ENCODE results near the gene ZNF410.
"Not testable (repeated sequence)": the region's sequence is repeated elsewhere in the genome, so short reads cannot be mapped to it uniquely, and the experiment has no call there.

The ZNF410 gene

GRCh38 chr14:73896521-73896920, 9.9 kb downstream of the ZNF410 start:
- peaks cover 5% of the 10 kb centered on the region for H3K4me1 Mint-ChIP-seq
- no peaks in the 10 kb centered on the region for H3K27me3 Mint-ChIP-seq
- peaks cover 27% of the 10 kb centered on the region for H3K36me3 Mint-ChIP-seq
- peak overlapping the region; percentile 25 for H3K27ac Mint-ChIP-seq
- no peaks in the 10 kb centered on the region for H3K9me3 Mint-ChIP-seq
- no peak for ATAC-seq (ENCODE audit: low read depth)
- H3K4me3 Mint-ChIP-seq, result no peak overlapping the region
- no peak for DNase-seq (ENCODE audit: low spot score in 2 of 2)

DNA sequence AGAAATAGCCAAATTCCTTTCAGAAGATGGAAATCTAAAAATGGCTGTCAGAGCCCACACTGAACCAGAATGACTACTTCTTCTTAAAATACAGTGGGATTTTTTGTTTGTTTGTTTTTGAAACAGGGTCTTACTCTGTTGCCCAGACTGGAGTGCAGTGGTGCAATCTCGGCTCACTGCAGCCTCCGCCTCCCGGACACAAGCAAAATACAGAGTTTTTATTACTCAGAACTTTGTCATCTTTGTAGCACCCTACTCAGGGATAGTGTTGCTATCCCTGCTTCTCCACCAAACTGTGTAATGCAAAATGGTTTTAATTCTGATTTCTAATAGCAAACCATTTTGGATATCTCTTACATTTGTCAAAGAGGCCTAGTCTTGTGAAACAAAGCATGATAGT, 16.4 kb downstream of the ZNF410 start:
- Mint-ChIP-seq H3K4me3 (no peak overlapping the region), H3K27ac (no peak overlapping the region), H3K36me3 (peaks cover 27% of the 10 kb centered on the region), H3K4me1 (no peaks in the 10 kb centered on the region), H3K27me3 (no peaks in the 10 kb centered on the region), H3K9me3 (no peaks in the 10 kb centered on the region)
- ATAC-seq (ENCODE audit: low read depth) (no peak), DNase-seq (ENCODE audit: low spot score in 2 of 2) (no peak)

- no peaks in the 10 kb centered on the region for H3K4me1 Mint-ChIP-seq
- H3K36me3 Mint-ChIP-seq, result peaks cover 65% of the 10 kb centered on the region
- peaks cover 1% of the 10 kb centered on the region for H3K9me3 Mint-ChIP-seq
- no peak for ATAC-seq (ENCODE audit: low read depth)
- H3K27ac Mint-ChIP-seq, result no peak overlapping the region
- no peak for DNase-seq (ENCODE audit: low spot score in 2 of 2)
- H3K4me3 Mint-ChIP-seq, result no peak overlapping the region
- no peaks in the 10 kb centered on the region for H3K27me3 Mint-ChIP-seq
These were observed 23.0 kb downstream of the ZNF410 start for GRCh38 chr14:73909681-73910080.

GRCh38 chr14:73913256-73913655, 26.6 kb downstream of the ZNF410 start:
- Mint-ChIP-seq H3K9me3 (peaks cover 1% of the 10 kb centered on the region), H3K4me3 (no peak overlapping the region), H3K4me1 (no peaks in the 10 kb centered on the region), H3K27ac (no peak overlapping the region), H3K27me3 (no peaks in the 10 kb centered on the region), H3K36me3 (peaks cover 57% of the 10 kb centered on the region)
- no peak for DNase-seq (ENCODE audit: low spot score in 2 of 2)
- no peak for ATAC-seq (ENCODE audit: low read depth)

- no peak for ATAC-seq (ENCODE audit: low read depth)
- DNase-seq (ENCODE audit: low spot score in 2 of 2), result no peak
- Mint-ChIP-seq H3K27ac (peak overlapping the region; percentile 45), H3K4me1 (no peaks in the 10 kb centered on the region), H3K4me3 (no peak overlapping the region), H3K9me3 (peaks cover 1% of the 10 kb centered on the region), H3K36me3 (peaks cover 41% of the 10 kb centered on the region), H3K27me3 (no peaks in the 10 kb centered on the region)
These were observed 29.7 kb downstream of the ZNF410 start for GRCh38 chr14:73916324-73916723.

DNA sequence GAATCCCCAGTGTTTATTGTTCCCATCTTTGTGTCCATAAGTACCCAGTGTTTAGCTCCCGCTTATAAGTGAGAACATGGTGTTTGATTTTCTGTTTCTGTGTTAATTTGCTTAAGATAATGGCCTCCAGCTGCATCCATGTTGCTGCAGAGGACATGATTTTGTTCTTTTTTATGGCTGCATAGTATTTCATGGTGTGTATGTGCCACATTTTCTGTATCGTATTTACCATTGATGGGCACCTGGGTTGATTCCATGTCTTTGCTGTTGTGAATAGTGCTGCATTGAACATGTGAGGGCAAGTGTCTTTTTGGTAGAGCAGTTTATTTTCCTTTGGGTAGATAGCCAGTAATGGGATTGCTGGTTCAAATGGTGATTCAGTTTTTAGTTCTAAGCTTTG, 32.8 kb downstream of the ZNF410 start:
- H3K27me3 Mint-ChIP-seq; H3K4me1 Mint-ChIP-seq; H3K27ac Mint-ChIP-seq; H3K4me3 Mint-ChIP-seq; H3K9me3 Mint-ChIP-seq; ATAC-seq (ENCODE audit: low read depth); DNase-seq (ENCODE audit: low spot score in 2 of 2): not testable (repeated sequence)
- H3K36me3 Mint-ChIP-seq, result peaks cover 23% of the 10 kb centered on the region

- Mint-ChIP-seq H3K36me3 (peaks cover 34% of the 10 kb centered on the region), H3K27me3 (no peaks in the 10 kb centered on the region), H3K27ac (no peak overlapping the region), H3K4me3 (no peak overlapping the region), H3K4me1 (no peaks in the 10 kb centered on the region), H3K9me3 (no peaks in the 10 kb centered on the region)
- no peak for ATAC-seq (ENCODE audit: low read depth)
- no peak for DNase-seq (ENCODE audit: low spot score in 2 of 2)
These were observed 37.7 kb downstream of the ZNF410 start for GRCh38 chr14:73924337-73924736.

DNA sequence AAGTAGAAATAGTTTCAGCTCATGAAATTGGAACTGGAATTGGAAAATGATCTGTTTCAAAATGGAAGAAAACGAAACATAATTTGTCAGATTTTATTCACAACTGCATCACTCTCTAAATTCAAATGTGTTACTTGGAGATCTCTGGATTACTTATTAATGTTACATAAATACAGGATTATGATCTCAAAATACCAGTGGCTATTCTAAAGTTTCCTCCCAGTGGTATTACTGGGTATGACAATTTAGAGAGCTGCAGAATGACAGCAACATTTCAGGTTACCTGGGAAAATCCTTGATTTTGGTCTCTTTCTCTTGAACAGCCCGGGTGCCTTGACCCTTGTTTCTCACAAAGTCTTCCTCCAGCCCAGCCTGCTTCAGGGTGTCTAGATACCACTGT, 49.0 kb downstream of the ZNF410 start:
- DNase-seq (ENCODE audit: low spot score in 2 of 2) (no peak), ATAC-seq (ENCODE audit: low read depth) (no peak)
- H3K9me3 Mint-ChIP-seq, result no peaks in the 10 kb centered on the region
- no peak overlapping the region for H3K27ac Mint-ChIP-seq
- no peaks in the 10 kb centered on the region for H3K4me1 Mint-ChIP-seq
- H3K27me3 Mint-ChIP-seq, result no peaks in the 10 kb centered on the region
- peaks cover 20% of the 10 kb centered on the region for H3K36me3 Mint-ChIP-seq
- no peak overlapping the region for H3K4me3 Mint-ChIP-seq

DNA sequence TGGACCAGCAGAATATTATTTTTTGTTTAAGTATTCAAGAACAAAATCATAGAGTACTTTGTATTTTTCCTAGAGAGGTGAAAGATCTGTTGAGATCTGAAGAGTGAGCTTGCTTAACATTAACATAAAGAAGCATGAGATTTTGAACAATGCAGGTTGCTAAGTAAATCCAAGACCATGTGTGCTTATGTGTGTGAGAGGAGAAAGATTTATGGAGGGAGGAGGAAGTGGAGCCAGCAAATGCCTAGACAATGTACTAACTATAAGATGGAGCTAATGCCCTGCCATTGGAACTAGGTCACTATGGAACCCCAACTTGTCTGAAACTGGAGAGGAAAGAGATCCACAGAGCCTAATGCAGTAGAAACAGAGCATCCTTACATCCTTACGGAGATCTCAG, 49.9 kb downstream of the ZNF410 start:
- no peaks in the 10 kb centered on the region for H3K9me3 Mint-ChIP-seq
- ATAC-seq (ENCODE audit: low read depth), result no peak
- no peaks in the 10 kb centered on the region for H3K27me3 Mint-ChIP-seq
- no peak overlapping the region for H3K4me3 Mint-ChIP-seq
- no peaks in the 10 kb centered on the region for H3K4me1 Mint-ChIP-seq
- H3K27ac Mint-ChIP-seq, result no peak overlapping the region
- no peak for DNase-seq (ENCODE audit: low spot score in 2 of 2)
- H3K36me3 Mint-ChIP-seq, result peaks cover 16% of the 10 kb centered on the region

GRCh38 chr14:73937012-73937411, 50.4 kb downstream of the ZNF410 start:
- H3K9me3 Mint-ChIP-seq, result no peaks in the 10 kb centered on the region
- DNase-seq (ENCODE audit: low spot score in 2 of 2), result no peak
- H3K27ac Mint-ChIP-seq, result no peak overlapping the region
- H3K27me3 Mint-ChIP-seq, result no peaks in the 10 kb centered on the region
- no peak overlapping the region for H3K4me3 Mint-ChIP-seq
- H3K4me1 Mint-ChIP-seq, result no peaks in the 10 kb centered on the region
- no peak for ATAC-seq (ENCODE audit: low read depth)
- H3K36me3 Mint-ChIP-seq, result peaks cover 16% of the 10 kb centered on the region

GRCh38 chr14:73942180-73942579, 55.5 kb downstream of the ZNF410 start:
- Mint-ChIP-seq H3K9me3 (no peaks in the 10 kb centered on the region), H3K4me1 (no peaks in the 10 kb centered on the region), H3K4me3 (no peak overlapping the region), H3K27ac (no peak overlapping the region), H3K36me3 (peaks cover 16% of the 10 kb centered on the region), H3K27me3 (no peaks in the 10 kb centered on the region)
- DNase-seq (ENCODE audit: low spot score in 2 of 2) (no peak), ATAC-seq (ENCODE audit: low read depth) (no peak)

DNA sequence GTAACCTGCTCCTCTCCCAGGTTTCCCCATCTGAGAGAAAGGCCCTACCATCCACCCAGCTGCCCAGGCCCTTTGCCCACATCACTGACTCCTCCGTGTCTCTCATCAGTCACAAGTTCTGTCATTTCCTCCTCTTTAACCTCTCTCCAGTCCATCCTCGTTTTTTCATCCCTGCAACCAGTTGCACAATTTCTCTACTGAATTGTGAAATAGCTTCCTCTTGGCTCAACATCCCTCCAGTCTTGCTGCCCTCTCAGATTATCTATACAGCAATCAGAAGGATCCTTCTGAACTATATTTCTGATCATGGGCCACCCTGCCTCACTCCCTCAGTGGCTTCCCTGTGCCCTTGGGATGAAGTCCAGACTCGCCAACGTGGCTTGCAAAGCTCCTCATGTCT, 56.4 kb downstream of the ZNF410 start:
- Mint-ChIP-seq H3K27me3 (no peaks in the 10 kb centered on the region), H3K4me1 (no peaks in the 10 kb centered on the region), H3K36me3 (peaks cover 16% of the 10 kb centered on the region), H3K4me3 (no peak overlapping the region), H3K27ac (peak overlapping the region; percentile 6), H3K9me3 (no peaks in the 10 kb centered on the region)
- DNase-seq (ENCODE audit: low spot score in 2 of 2) (no peak), ATAC-seq (ENCODE audit: low read depth) (no peak)

- peaks cover 16% of the 10 kb centered on the region for H3K36me3 Mint-ChIP-seq
- H3K9me3 Mint-ChIP-seq, result no peaks in the 10 kb centered on the region
- H3K27ac Mint-ChIP-seq, result no peak overlapping the region
- ATAC-seq (ENCODE audit: low read depth), result no peak
- no peak for DNase-seq (ENCODE audit: low spot score in 2 of 2)
- peaks cover under 1% of the 10 kb centered on the region for H3K4me1 Mint-ChIP-seq
- no peak overlapping the region for H3K4me3 Mint-ChIP-seq
- no peaks in the 10 kb centered on the region for H3K27me3 Mint-ChIP-seq
These were observed 57.9 kb downstream of the ZNF410 start for GRCh38 chr14:73944432-73945158.

DNA sequence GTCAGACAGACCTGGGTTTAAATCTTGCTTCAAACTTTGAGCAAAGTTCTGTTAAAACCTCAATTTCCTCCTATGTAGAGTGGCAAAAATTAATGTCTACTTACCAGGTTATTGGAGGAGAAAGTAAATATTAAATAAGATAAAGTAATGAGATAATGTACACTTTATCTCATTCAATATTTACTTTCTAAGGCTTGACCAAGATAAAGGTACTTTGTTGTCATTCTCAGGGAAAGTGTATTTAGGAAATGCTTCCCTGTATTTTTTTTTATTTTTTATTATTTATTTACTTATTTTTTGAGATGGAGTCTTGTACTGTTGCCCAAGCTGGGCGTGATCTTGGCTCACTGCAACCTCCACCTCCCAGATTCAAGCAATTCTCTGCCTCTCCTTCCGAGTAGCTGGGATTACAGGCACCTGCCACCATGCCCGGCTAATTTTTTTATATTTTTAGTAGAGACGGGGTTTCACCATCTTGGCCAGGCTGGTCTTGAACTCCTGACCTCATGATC, 58.6 kb downstream of the ZNF410 start:
- peaks cover 16% of the 10 kb centered on the region for H3K36me3 Mint-ChIP-seq
- H3K4me1 Mint-ChIP-seq, result peaks cover 4% of the 10 kb centered on the region
- no peaks in the 10 kb centered on the region for H3K27me3 Mint-ChIP-seq
- no peak for ATAC-seq (ENCODE audit: low read depth)
- no peaks in the 10 kb centered on the region for H3K9me3 Mint-ChIP-seq
- DNase-seq (ENCODE audit: low spot score in 2 of 2), result no peak
- no peak overlapping the region for H3K4me3 Mint-ChIP-seq
- H3K27ac Mint-ChIP-seq, result no peak overlapping the region

All from memory B cell (primary cell).